GM12892 (cell line): ENCODE data around the gene ARFGAP3.

Source experiments
- POLR2A ChIP-seq: IDR thresholded peaks from 2 replicates; pipeline ENCODE4 v1.6.1; 2011; ENCODE audit warnings: low read depth, low read length, control low read depth
- POLR2AphosphoS5 ChIP-seq: IDR thresholded peaks from 2 replicates; pipeline ENCODE4 v1.6.1; 2011; ENCODE audit warnings: low read depth, low read length, control low read depth
- TAF1 ChIP-seq: IDR thresholded peaks from 2 replicates; pipeline ENCODE4 v1.6.1; 2011; ENCODE audit warnings: low read depth, mild to moderate bottlenecking, control low read depth, low read length, borderline replicate concordance

GRCh38 chr22:42887120-42887519 is 30.0 kb upstream of the ARFGAP3 start:
- TF ChIP-seq POLR2A: no peak
- TF ChIP-seq TAF1: no peak
- TF ChIP-seq POLR2AphosphoS5: no peak
